ENCODE data around the gene MS4A18.

MS4A18 gene

DNA sequence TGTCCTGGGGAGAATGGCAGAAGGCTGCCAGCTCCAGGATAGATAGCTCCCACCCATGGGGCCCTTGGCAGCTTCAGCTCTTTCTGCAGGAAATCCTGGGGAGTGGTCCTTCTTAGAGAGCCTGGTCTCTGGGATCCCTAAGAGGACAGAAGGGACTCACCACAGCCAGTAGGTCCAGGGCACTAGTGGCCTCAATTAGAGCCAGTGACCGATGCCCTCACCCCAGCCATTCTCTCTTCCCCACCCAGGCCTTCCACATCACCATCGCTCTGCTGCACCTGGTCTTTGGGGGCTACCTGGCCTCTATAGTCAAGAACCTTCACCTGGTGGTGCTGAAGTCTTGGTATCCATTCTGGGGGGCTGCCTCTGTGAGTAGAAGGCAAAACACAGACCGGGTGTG lies 66.2 kb downstream of the MS4A18 start:
- DNase-seq, result no peak

DNA sequence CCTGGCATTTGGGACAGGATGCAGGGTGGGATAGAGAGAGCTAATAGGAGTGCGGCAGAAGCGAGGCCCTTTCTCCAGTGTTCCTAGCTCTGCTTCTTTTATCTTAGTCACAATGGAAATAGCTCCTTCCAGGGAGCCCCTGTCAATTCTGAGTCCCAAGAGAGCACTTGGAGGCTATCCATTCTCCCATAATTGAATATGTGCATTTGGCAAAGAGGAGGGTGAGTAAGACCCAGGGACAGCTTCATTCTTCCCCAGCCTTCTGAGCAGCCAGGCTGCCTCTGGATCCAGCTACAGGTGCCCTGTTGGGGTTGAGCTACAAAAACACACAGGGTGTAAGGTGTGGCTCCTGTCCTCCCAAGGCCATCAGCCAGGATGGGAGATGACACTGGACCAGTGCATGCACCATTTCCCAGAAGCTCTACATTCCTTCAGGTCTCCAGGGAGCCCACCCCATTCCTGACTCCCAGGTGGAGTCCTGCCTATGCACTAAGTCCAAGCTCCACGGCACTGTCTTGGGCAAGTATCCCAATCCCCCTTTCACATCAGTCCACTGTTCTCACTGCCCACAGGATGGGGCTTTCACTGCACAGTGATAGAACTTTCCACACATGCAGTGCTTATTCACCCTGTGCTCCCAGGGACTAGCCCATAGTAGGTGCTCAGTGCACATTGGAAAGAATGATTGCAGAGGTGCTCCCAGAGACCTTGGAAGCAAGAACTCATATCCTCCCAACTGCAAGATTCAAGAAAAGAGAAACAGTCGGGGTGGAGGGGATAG lies 66.8 kb downstream of the MS4A18 start:
- DNase-seq, result no peak

- no peak for DNase-seq
Observed at GRCh38 chr11:60792521-60792920, 68.0 kb downstream of the MS4A18 start.

All from left hindlimb (tissue), 1 donor.